IPS-18a (cell line): ENCODE data around the gene TMEFF1.
A peak's percentile ranks its signal among the peaks of the same experiment; 100 is the strongest.

Source experiments
- H3K27ac ChIP-seq: one replicate; pipeline ENCODE4 v1.5.1; 2013; ENCODE audit warnings: low read length
- H3K27me3 ChIP-seq: one replicate; pipeline ENCODE4 v1.6.1; 2013; ENCODE audit warnings: mild to moderate bottlenecking, low read length; ENCODE audit not compliant: control insufficient read depth, insufficient read depth
- H3K36me3 ChIP-seq: one replicate; pipeline ENCODE4 v1.6.1; 2013; ENCODE audit warnings: low read depth, low read length; ENCODE audit not compliant: control insufficient read depth
- H3K4me1 ChIP-seq: one replicate; pipeline ENCODE4 v1.6.1; 2013; ENCODE audit warnings: low read depth, low read length; ENCODE audit not compliant: control insufficient read depth
- H3K4me3 ChIP-seq: one replicate; pipeline ENCODE4 v1.5.1; 2013; ENCODE audit warnings: low read length
- H3K9ac ChIP-seq: one replicate; pipeline ENCODE4 v1.6.1; 2013; ENCODE audit warnings: mild to moderate bottlenecking, low read length, moderate library complexity
- H3K9me3 ChIP-seq: one replicate; pipeline ENCODE4 v1.6.1; 2013; ENCODE audit warnings: low read depth, low read length; ENCODE audit not compliant: control insufficient read depth

Gene TMEFF1

GRCh38 chr9:100452894-100453293, 20.1 kb upstream of the TMEFF1 start:
- Histone ChIP-seq H3K27me3 (no peaks in the 10 kb centered on the region), H3K4me3 (no peak overlapping the region), H3K36me3 (peaks cover 4% of the 10 kb centered on the region), H3K9ac (no peak overlapping the region), H3K4me1 (no peaks in the 10 kb centered on the region), H3K27ac (no peak overlapping the region), H3K9me3 (no peaks in the 10 kb centered on the region)

- Histone ChIP-seq H3K36me3 (peaks cover 4% of the 10 kb centered on the region), H3K9ac (no peak overlapping the region), H3K27me3 (no peaks in the 10 kb centered on the region), H3K4me3 (no peak overlapping the region), H3K4me1 (no peaks in the 10 kb centered on the region), H3K27ac (no peak overlapping the region), H3K9me3 (no peaks in the 10 kb centered on the region)
Measured at GRCh38 chr9:100455470-100455869, 17.5 kb upstream of the TMEFF1 start.

- Histone ChIP-seq H3K4me1 (no peaks in the 10 kb centered on the region), H3K27ac (no peak overlapping the region), H3K36me3 (no peaks in the 10 kb centered on the region), H3K4me3 (no peak overlapping the region), H3K9me3 (no peaks in the 10 kb centered on the region), H3K27me3 (no peaks in the 10 kb centered on the region), H3K9ac (no peak overlapping the region)
Measured at GRCh38 chr9:100457517-100457916, 15.4 kb upstream of the TMEFF1 start.

- Histone ChIP-seq H3K9ac (no peak overlapping the region), H3K9me3 (no peaks in the 10 kb centered on the region), H3K27ac (no peak overlapping the region), H3K27me3 (no peaks in the 10 kb centered on the region), H3K36me3 (no peaks in the 10 kb centered on the region), H3K4me3 (no peak overlapping the region), H3K4me1 (no peaks in the 10 kb centered on the region)
Measured at GRCh38 chr9:100459963-100460362, 13.0 kb upstream of the TMEFF1 start.

GRCh38 chr9:100465274-100465673, 7.7 kb upstream of the TMEFF1 start:
- Histone ChIP-seq H3K27me3 (no peaks in the 10 kb centered on the region), H3K36me3 (no peaks in the 10 kb centered on the region), H3K9ac (no peak overlapping the region), H3K4me3 (no peak overlapping the region), H3K9me3 (no peaks in the 10 kb centered on the region), H3K4me1 (no peaks in the 10 kb centered on the region), H3K27ac (no peak overlapping the region)

- H3K27ac ChIP-seq: no peak overlapping the region
- no peak overlapping the region for H3K4me3 ChIP-seq
- no peaks in the 10 kb centered on the region for H3K27me3 ChIP-seq
- H3K9me3 ChIP-seq: no peaks in the 10 kb centered on the region
- no peaks in the 10 kb centered on the region for H3K4me1 ChIP-seq
- no peak overlapping the region for H3K9ac ChIP-seq
- H3K36me3 ChIP-seq: no peaks in the 10 kb centered on the region
Measured at GRCh38 chr9:100465761-100466160, 7.2 kb upstream of the TMEFF1 start.

- Histone ChIP-seq H3K9me3 (no peaks in the 10 kb centered on the region), H3K4me1 (no peaks in the 10 kb centered on the region), H3K27me3 (no peaks in the 10 kb centered on the region), H3K4me3 (no peak overlapping the region), H3K9ac (no peak overlapping the region), H3K27ac (no peak overlapping the region), H3K36me3 (no peaks in the 10 kb centered on the region)
Measured at GRCh38 chr9:100466171-100466828, 6.6 kb upstream of the TMEFF1 start.

- Histone ChIP-seq H3K9me3 (no peaks in the 10 kb centered on the region), H3K4me3 (no peak overlapping the region), H3K36me3 (no peaks in the 10 kb centered on the region), H3K4me1 (no peaks in the 10 kb centered on the region), H3K27ac (no peak overlapping the region), H3K27me3 (no peaks in the 10 kb centered on the region), H3K9ac (no peak overlapping the region)
Measured at GRCh38 chr9:100466829-100467221, 6.1 kb upstream of the TMEFF1 start.

- Histone ChIP-seq H3K4me3 (no peak overlapping the region), H3K27ac (no peak overlapping the region), H3K36me3 (no peaks in the 10 kb centered on the region), H3K9me3 (no peaks in the 10 kb centered on the region), H3K27me3 (no peaks in the 10 kb centered on the region), H3K9ac (no peak overlapping the region), H3K4me1 (peaks cover 6% of the 10 kb centered on the region)
Measured at GRCh38 chr9:100468041-100468440, 4.9 kb upstream of the TMEFF1 start.

- Histone ChIP-seq H3K27ac (peak overlapping the region; percentile 1), H3K4me1 (peaks cover 18% of the 10 kb centered on the region), H3K27me3 (no peaks in the 10 kb centered on the region), H3K9me3 (no peaks in the 10 kb centered on the region), H3K4me3 (peak overlapping the region; percentile 50), H3K9ac (peak overlapping the region; percentile 29), H3K36me3 (no peaks in the 10 kb centered on the region)
Measured at GRCh38 chr9:100472268-100472667, 681 bp upstream of the TMEFF1 start.

GRCh38 chr9:100473276-100474081, 530 bp downstream of the TMEFF1 start:
- peak overlapping the region; percentile 97 for H3K4me3 ChIP-seq

More at GRCh38 chr9:100473276-100474081, 530 bp downstream of the TMEFF1 start:
- Histone ChIP-seq H3K27me3 (no peaks in the 10 kb centered on the region), H3K4me1 (peaks cover 18% of the 10 kb centered on the region), H3K9me3 (no peaks in the 10 kb centered on the region), H3K9ac (peak overlapping the region; percentile 90), H3K36me3 (no peaks in the 10 kb centered on the region), H3K27ac (no peak overlapping the region)
